Measurements from ENCODE around the gene ATF2.
"Not testable (repeated sequence)": the region's sequence is repeated elsewhere in the genome, so short reads cannot be mapped to it uniquely, and the experiment has no call there.

ATF2 gene

GRCh38 chr2:175108091-175108490 is 59.9 kb downstream of the ATF2 start:
- DNase-seq: not testable (repeated sequence)

GRCh38 chr2:175107146-175107545 is 60.9 kb downstream of the ATF2 start:
- no peak for DNase-seq
- intact Hi-C loops (cut with DNase I): no loop called here

More at GRCh38 chr2:175108091-175108490, 59.9 kb downstream of the ATF2 start:
- intact Hi-C loops (cut with DNase I): not testable (repeated sequence)

GRCh38 chr2:175103191-175103590 is 64.8 kb downstream of the ATF2 start:
- no peak for DNase-seq
- intact Hi-C loops (cut with DNase I): no loop called here

- DNase-seq: no peak
- intact Hi-C loops (cut with DNase I): no loop called here
Observed at GRCh38 chr2:175101514-175101913, 66.5 kb downstream of the ATF2 start.

GRCh38 chr2:175097297-175097696 is 70.7 kb downstream of the ATF2 start:
- no peak for DNase-seq
- intact Hi-C loops (cut with DNase I): no loop called here

GRCh38 chr2:175084117-175084516 is 83.9 kb downstream of the ATF2 start:
- DNase-seq; intact Hi-C loops (cut with DNase I): not testable (repeated sequence)

- intact Hi-C loops (cut with DNase I): no loop called here
Observed at GRCh38 chr2:175080479-175080878, 87.5 kb downstream of the ATF2 start.

GRCh38 chr2:175076272-175076671 is 91.7 kb downstream of the ATF2 start:
- intact Hi-C loops (cut with DNase I): no loop called here
- DNase-seq: no peak

More at GRCh38 chr2:175080479-175080878, 87.5 kb downstream of the ATF2 start:
- no peak for DNase-seq

GRCh38 chr2:175074478-175074877 is 93.5 kb downstream of the ATF2 start:
- no peak for DNase-seq
- intact Hi-C loops (cut with DNase I): no loop called here

GRCh38 chr2:175068534-175068933 is 99.5 kb downstream of the ATF2 start:
- intact Hi-C loops (cut with DNase I): no loop called here
- DNase-seq: no peak

- DNase-seq: no peak
- intact Hi-C loops (cut with DNase I): no loop called here
Observed at GRCh38 chr2:175066411-175066810, 101.6 kb downstream of the ATF2 start.

GRCh38 chr2:175064797-175065196 is 103.2 kb downstream of the ATF2 start:
- no peak for DNase-seq

GRCh38 chr2:175063741-175064140 is 104.3 kb downstream of the ATF2 start:
- intact Hi-C loops (cut with DNase I): no loop called here
- DNase-seq: no peak

More at GRCh38 chr2:175064797-175065196, 103.2 kb downstream of the ATF2 start:
- intact Hi-C loops (cut with DNase I): no loop called here

GRCh38 chr2:175062787-175063585 is 105.0 kb downstream of the ATF2 start:
- intact Hi-C loops (cut with DNase I): no loop called here
- DNase-seq: peak in 1 of 42 donors; percentile 9

GRCh38 chr2:175057078-175057685 is 110.8 kb downstream of the ATF2 start:
- intact Hi-C loops (cut with DNase I): no loop called here

GRCh38 chr2:175055993-175056392 is 112.0 kb downstream of the ATF2 start:
- intact Hi-C loops (cut with DNase I): no loop called here

More at GRCh38 chr2:175057078-175057685, 110.8 kb downstream of the ATF2 start:
- no peak for DNase-seq

GRCh38 chr2:175054340-175054739 is 113.7 kb downstream of the ATF2 start:
- DNase-seq: no peak
- intact Hi-C loops (cut with DNase I): no loop called here

More at GRCh38 chr2:175055993-175056392, 112.0 kb downstream of the ATF2 start:
- DNase-seq: no peak

GRCh38 chr2:175049661-175050060 is 118.3 kb downstream of the ATF2 start:
- intact Hi-C loops (cut with DNase I): no loop called here
- DNase-seq: no peak

- intact Hi-C loops (cut with DNase I): no loop called here
- DNase-seq: no peak
Observed at GRCh38 chr2:175048275-175048674, 119.7 kb downstream of the ATF2 start.

- intact Hi-C loops (cut with DNase I): no loop called here
- DNase-seq: no peak
Observed at GRCh38 chr2:175039490-175039889, 128.5 kb downstream of the ATF2 start.

GRCh38 chr2:175039031-175039430 is 129.0 kb downstream of the ATF2 start:
- intact Hi-C loops (cut with DNase I): no loop called here
- no peak for DNase-seq
